PC-9 (cell line): ENCODE data around the gene CS.

Experiments
- CTCF ChIP-seq: fragments of 200-600 bp; sonication (generic); conservative IDR thresholded peaks from 2 replicates; pipeline ENCODE4 v1.6.1; 2017; ENCODE audit warnings: mixed run types, antibody characterized with exemption, mild to moderate bottlenecking, moderate library complexity
- EZH2 ChIP-seq: fragments of 200-600 bp; sonication (generic); IDR thresholded peaks from 2 replicates; pipeline ENCODE4 v1.8.0; 2017; ENCODE audit warnings: antibody characterized with exemption, low read depth

DNA sequence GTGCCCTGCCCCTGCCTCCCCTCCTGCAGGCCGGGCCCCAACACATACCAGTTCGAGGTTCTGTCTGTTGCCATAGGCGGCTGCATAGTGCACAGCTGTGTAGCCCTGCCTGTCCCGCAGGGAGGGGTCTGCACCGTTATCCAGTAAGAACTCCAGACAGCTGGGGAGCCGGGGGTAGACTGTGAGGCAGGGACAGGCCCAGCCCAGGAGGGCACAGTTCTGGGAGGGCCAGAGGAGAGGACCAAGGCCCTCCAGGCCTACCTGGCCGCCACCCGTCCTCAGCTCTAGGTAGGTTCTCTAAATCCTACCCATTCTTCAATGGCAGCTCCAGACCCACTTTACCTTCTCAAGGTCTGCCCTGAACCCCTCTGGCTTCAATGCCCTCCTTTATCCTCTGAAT lies 51.4 kb downstream of the CS start:
- no peak for TF ChIP-seq CTCF
- TF ChIP-seq EZH2 = no peak
